NT2/D1 (cell line): ENCODE measurements around the gene PRKX.

ENCODE experiments used
- YY1 ChIP-seq: IDR thresholded peaks from 2 replicates; pipeline ENCODE4 v1.6.1; 2011; ENCODE audit not compliant: insufficient read length, insufficient read depth
- ZNF274 ChIP-seq: IDR thresholded peaks from 2 replicates; pipeline ENCODE4 v1.6.1; 2011; ENCODE audit warnings: mild to moderate bottlenecking, low read depth, low read length

DNA sequence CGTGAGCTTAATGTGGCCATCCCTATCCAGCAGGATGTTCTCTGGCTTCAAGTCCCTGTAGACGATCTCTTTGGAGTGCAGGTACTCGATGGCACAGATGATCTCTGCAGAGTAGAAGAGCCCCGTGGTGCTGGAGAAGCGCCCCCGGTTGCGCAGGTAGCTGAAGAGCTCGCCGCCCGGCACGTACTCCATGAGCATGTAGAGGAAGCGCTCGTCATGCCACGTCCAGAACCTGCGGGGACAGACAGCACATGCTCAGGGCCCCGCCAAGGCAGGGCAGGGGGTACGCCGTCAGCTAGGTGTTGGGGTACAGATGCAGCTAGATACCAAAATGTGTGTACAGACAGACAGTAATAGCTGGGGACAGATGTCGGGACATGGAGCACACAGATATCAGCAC, 58.3 kb downstream of the PRKX start:
- TF ChIP-seq YY1 (no peak), ZNF274 (no peak)
